Body of pancreas (tissue), 4 donors: ENCODE results near the gene PDIA5. TPM values are rescaled to one million over a fixed set of nuclear protein-coding genes. Genes with fewer than 3 reads are reported as not detected.

Source experiments
- ATAC-seq: fragments of 150-250 bp; one replicate; pipeline ENCODE4 v1.9.1; 2016
- DNase-seq, 4 donors: peaks; one replicate each; pipeline ENCODE4 v3.0.0-alpha.2; 2019
- H3K27ac ChIP-seq, 4 donors: fragments of 200-600 bp; sonication (generic); 1 replicate in 3 of 4; 2 replicates in 1 of 4; pipeline versions ENCODE4 v1.5.1 to v1.6.1; 2016 to 2019; ENCODE audit warnings: mild to moderate bottlenecking in 1 of 4, mixed read lengths in 1 of 4, moderate library complexity in 1 of 4
- H3K27me3 ChIP-seq, 2 donors: fragments of 200-600 bp; sonication (generic); one replicate each; pipeline ENCODE4 v1.6.0; 2016; ENCODE audit warnings: mild to moderate bottlenecking in 1 of 2
- H3K36me3 ChIP-seq, 2 donors: fragments of 200-600 bp; sonication (generic); replicated peaks in 1 of 2; 2 replicates each; pipeline ENCODE4 v1.5.1; 2016; ENCODE audit warnings: low read depth in 2 of 2; ENCODE audit not compliant: insufficient read depth in 1 of 2
- H3K4me1 ChIP-seq: fragments of 200-600 bp; sonication (generic); one replicate; pipeline ENCODE4 v1.6.0; 2016
- H3K4me3 ChIP-seq, 2 donors: fragments of 200-600 bp; sonication (generic); 1 replicate in 1 of 2; 2 replicates in 1 of 2; pipeline ENCODE4 v1.5.1; 2016 to 2019
- H3K9me3 ChIP-seq, 3 donors: fragments of 200-600 bp; sonication (generic); 1 replicate in 2 of 3; 2 replicates in 1 of 3; pipeline ENCODE4 v1.5.1; 2016
- POLR2A ChIP-seq, 3 donors: fragments of 450-650 bp; IDR thresholded peaks; one replicate each; pipeline ENCODE4 v1.6.1; 2016; ENCODE audit warnings: antibody characterized with exemption in 3 of 3, mild to moderate bottlenecking in 2 of 3
- WGBS, 2 donors: methylation state at CpG; one replicate each; pipeline ENCODE4 v1.1.5; 2017; 5-methylcytosine and 5-hydroxymethylcytosine counted together
- intact Hi-C: fragments of 100-400 bp; cut with DNase I; formaldehyde crosslinking; loops from one replicate; pipeline ENCODE4 v1.15.1; 2023
- total RNA-seq, 2 donors: library from RNA; depleted of rRNA; stranded (reverse); fragments of >200 nt; gene quantifications; one replicate each; pipeline ENCODE4 v1.1.0, GENCODE V29; 2016
- TF ChIP-seq, protein P1 (sequence below), 7 experiments: fragments of 450-650 bp in 4 of 7; fragments of 200-600 bp in 3 of 7; sonication (generic) in 3 of 7; IDR thresholded peaks; one replicate each; pipeline ENCODE4 v1.5.1; 2016 to 2019; ENCODE audit warnings: antibody characterized with exemption in 7 of 7

PDIA5 gene
- total RNA-seq, 2 donors from 2014 or later, result 28.8 to 73.2 TPM

- Histone ChIP-seq H3K27me3 (no peaks in the 10 kb centered on the region), H3K4me3 (no peak overlapping the region), H3K9me3 (no peaks in the 10 kb centered on the region), H3K27ac (peak overlapping the region in 3 of 4 donors; percentile 71 to 90 (median 82)), H3K36me3 (no peaks in the 10 kb centered on the region), H3K4me1 (peaks cover 44% of the 10 kb centered on the region)
- no peak for DNase-seq
- peak; percentile 1 for ATAC-seq
- intact Hi-C loops, result no loop called here
- TF ChIP-seq POLR2A (IDR thresholded peaks at IDR 0.05), result no peak
- TF ChIP-seq, protein P1, sequence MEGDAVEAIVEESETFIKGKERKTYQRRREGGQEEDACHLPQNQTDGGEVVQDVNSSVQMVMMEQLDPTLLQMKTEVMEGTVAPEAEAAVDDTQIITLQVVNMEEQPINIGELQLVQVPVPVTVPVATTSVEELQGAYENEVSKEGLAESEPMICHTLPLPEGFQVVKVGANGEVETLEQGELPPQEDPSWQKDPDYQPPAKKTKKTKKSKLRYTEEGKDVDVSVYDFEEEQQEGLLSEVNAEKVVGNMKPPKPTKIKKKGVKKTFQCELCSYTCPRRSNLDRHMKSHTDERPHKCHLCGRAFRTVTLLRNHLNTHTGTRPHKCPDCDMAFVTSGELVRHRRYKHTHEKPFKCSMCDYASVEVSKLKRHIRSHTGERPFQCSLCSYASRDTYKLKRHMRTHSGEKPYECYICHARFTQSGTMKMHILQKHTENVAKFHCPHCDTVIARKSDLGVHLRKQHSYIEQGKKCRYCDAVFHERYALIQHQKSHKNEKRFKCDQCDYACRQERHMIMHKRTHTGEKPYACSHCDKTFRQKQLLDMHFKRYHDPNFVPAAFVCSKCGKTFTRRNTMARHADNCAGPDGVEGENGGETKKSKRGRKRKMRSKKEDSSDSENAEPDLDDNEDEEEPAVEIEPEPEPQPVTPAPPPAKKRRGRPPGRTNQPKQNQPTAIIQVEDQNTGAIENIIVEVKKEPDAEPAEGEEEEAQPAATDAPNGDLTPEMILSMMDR (IDR thresholded peaks at IDR 0.05), result no peak
- 14 to 28% methylated on average over 6 of the region's 6 CpGs for WGBS, 2 donors
Observed at GRCh38 chr3:123066599-123066895, 278 bp upstream of the PDIA5 start.

DNA sequence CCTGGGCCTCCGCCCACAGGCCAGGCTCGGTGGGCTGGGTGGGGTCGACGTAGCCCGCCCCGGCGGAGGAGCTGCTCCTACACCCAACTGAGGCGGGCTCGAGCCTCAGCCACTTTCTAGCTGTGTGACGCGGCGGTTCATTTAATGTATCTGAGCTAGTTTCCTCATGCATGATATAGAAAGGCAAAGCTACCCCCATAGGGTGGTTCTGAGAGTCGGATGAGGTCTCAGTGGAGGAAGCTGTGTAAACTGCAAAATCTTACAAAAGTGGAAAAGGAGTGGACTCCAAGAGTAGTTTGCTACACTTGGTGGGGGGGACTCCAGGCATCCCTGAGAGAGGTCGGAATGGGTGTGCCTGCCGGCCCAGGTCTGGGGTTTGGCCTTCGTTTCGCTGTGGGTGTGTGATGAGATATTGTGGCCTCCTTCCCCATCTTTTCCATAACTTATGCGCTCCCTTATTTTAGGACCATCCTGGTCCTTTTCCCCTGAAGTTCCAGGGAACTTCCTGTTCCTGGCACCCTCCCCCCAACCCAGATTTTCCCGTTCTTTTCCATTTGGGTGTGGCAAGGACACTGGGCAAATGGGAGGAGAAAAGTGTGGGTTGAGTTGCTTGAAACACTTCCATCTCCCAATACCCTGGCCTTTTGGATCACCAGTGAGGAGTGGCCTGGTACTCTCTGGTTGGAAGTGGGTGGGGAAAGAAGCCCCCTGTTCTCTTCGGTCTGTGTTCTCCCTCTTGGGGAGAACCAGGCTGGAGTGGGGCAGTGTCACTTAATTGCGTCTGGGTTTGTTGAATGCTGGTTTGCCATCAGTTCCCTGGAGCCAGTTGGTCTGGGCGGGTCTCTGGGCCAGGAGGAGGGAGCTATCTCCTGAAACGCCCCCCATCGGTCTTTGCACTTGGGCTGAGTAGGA, 1.1 kb downstream of the PDIA5 start:
- peak in 1 of 3 donors; percentile 1 for TF ChIP-seq POLR2A (IDR thresholded peaks at IDR 0.05)
- TF ChIP-seq, protein P1 (IDR thresholded peaks at IDR 0.05), result no peak
- H3K36me3 ChIP-seq, result no peaks in the 10 kb centered on the region
- 8 to 9% methylated on average over 18 to 24 of the region's 24 CpGs for WGBS, 2 donors
- DNase-seq (no peak), ATAC-seq (no peak)
- H3K27me3 ChIP-seq, result no peaks in the 10 kb centered on the region
- peaks cover 56% of the 10 kb centered on the region for H3K4me1 ChIP-seq
- intact Hi-C loops, result no loop called here
- peak overlapping the region; percentile 85 to 94 for H3K4me3 ChIP-seq
- peak overlapping the region; percentile 71 to 90 (median 80) for H3K27ac ChIP-seq
- H3K9me3 ChIP-seq, result no peaks in the 10 kb centered on the region

GRCh38 chr3:123068601-123069381, 2.0 kb downstream of the PDIA5 start:
- Histone ChIP-seq H3K4me1 (peaks cover 61% of the 10 kb centered on the region), H3K36me3 (no peaks in the 10 kb centered on the region), H3K27me3 (no peaks in the 10 kb centered on the region), H3K27ac (peak overlapping the region; percentile 48 to 90 (median 66)), H3K4me3 (no peak overlapping the region), H3K9me3 (no peaks in the 10 kb centered on the region)
- TF ChIP-seq POLR2A (IDR thresholded peaks at IDR 0.05), result peak in 1 of 3 donors; percentile 16
- TF ChIP-seq, protein P1 (IDR thresholded peaks at IDR 0.05), result no peak
- ATAC-seq, result peak; percentile 40
- WGBS, 2 donors, result 12 to 24% methylated on average over 11 to 12 of the region's 12 CpGs
- intact Hi-C loops, result no loop called here
- peak; percentile 61 to 81 (median 71) for DNase-seq

DNA sequence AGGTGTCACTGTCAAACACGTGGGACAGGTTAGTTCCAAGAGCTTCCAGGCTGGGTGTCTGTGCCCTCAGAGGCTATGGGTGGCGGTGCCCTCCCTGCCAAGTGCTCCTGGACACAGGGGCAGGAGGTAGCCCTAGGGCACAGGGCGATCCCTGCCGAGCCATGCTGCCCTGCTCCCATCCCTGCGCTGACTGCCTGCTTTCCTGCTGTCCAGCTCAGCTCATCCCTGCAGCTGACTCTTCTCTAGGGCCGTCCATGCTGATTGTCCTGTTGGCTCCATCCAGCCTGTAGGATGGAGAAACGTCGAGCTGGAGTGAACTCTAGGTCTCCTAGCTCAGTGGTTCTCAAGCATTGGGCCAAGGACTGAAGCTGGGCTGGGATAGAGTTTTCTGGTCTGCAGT, 3.7 kb downstream of the PDIA5 start:
- no peak for TF ChIP-seq POLR2A (IDR thresholded peaks at IDR 0.05)
- TF ChIP-seq, protein P1 (IDR thresholded peaks at IDR 0.05), result no peak
- Histone ChIP-seq H3K27me3 (no peaks in the 10 kb centered on the region), H3K27ac (no peak overlapping the region), H3K36me3 (no peaks in the 10 kb centered on the region), H3K4me3 (no peak overlapping the region), H3K4me1 (peaks cover 61% of the 10 kb centered on the region), H3K9me3 (no peaks in the 10 kb centered on the region)
- ATAC-seq (no peak), DNase-seq (no peak)
- intact Hi-C loops, result no loop called here
- 74 to 84% methylated on average over 5 to 8 of the region's 8 CpGs for WGBS, 2 donors
